WI38 (cell line): ENCODE measurements around the gene NIN.
A peak's percentile ranks its signal among the peaks of the same experiment; 100 is the strongest.

Experiments used
- H3K4me3 ChIP-seq: 2 replicates; pipeline ENCODE4 v1.5.1; 2011; ENCODE audit warnings: low read depth, mild to moderate bottlenecking, control low read depth, low read length
- CTCF ChIP-seq: IDR thresholded peaks from 2 replicates; pipeline ENCODE4 v1.5.1; 2012; ENCODE audit warnings: low read depth, mild to moderate bottlenecking, control low read depth, low read length

NIN gene

GRCh38 chr14:50725761-50726160 lies 105.2 kb downstream of the NIN start:
- TF ChIP-seq CTCF, result no peak
- H3K4me3 ChIP-seq, result no peak overlapping the region

GRCh38 chr14:50719911-50720759 lies 110.8 kb downstream of the NIN start:
- H3K4me3 ChIP-seq, result no peak overlapping the region
- TF ChIP-seq CTCF, result no peak

DNA sequence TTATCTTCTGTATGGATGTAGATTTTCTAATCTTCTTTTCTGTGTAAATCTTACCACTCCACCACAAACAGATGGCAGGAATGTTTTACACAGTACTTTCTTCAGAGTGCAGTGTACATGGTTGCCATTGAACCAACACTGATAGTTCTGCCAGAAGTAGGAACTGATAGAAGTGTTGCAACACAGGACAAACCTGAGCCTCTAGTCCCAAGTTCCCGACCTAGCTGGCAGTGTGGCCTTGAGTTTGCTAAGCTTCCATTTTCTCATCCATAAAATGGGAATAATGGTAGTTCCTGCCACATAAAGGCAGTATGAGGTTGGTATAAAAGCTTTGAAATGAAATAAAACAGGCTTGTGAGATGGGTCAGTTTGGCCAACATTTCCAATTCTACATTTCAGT lies 112.0 kb downstream of the NIN start:
- H3K4me3 ChIP-seq, result no peak overlapping the region
- TF ChIP-seq CTCF, result no peak

- no peak overlapping the region for H3K4me3 ChIP-seq
- no peak for TF ChIP-seq CTCF
Measured at GRCh38 chr14:50717811-50718210, 113.2 kb downstream of the NIN start.

- TF ChIP-seq CTCF, result peak; percentile 50; the same call in 1 of the 2 replicates
- H3K4me3 ChIP-seq, result no peak overlapping the region
Measured at GRCh38 chr14:50714450-50715073, 116.4 kb downstream of the NIN start.

DNA sequence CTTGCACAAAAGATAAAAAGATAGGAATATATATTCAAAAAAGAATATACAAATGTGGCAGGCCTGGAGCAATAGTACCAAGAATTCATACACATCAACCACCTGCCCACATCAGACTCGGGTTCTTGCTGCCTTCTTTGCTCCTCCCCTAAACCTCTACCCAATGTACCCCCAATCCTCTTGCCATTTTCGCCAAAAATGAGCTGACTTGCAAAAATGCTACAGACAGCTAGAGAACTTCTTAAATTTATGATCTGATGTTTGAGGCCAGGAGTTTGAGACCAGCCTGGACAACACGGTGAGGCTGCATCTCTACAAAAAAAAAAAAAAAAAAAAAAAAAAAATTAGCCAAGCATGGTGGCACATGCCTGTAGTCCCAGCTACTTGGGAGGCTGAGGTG lies 119.9 kb downstream of the NIN start:
- no peak for TF ChIP-seq CTCF
- H3K4me3 ChIP-seq, result no peak overlapping the region

- no peak overlapping the region for H3K4me3 ChIP-seq
- TF ChIP-seq CTCF, result no peak
Measured at GRCh38 chr14:50705026-50705593, 125.9 kb downstream of the NIN start.
